ENCODE data around the gene CHST11. TPM values are rescaled to one million over a fixed set of nuclear protein-coding genes. Genes with fewer than 3 reads are reported as not detected.
A peak's percentile ranks its signal among the peaks of the same experiment; 100 is the strongest.

CHST11 gene
- total RNA-seq, 1 donor from 2014 or later: 11.4 TPM

- Mint-ChIP-seq H3K36me3 (ENCODE audit: insufficient read depth) (no peaks in the 10 kb centered on the region), H3K9me3 (ENCODE audit: low read depth) (no peaks in the 10 kb centered on the region), H3K4me3 (ENCODE audit: low read depth) (no peak overlapping the region), H3K27me3 (no peaks in the 10 kb centered on the region), H3K4me1 (ENCODE audit: low read depth) (peaks cover 2% of the 10 kb centered on the region), H3K27ac (peak overlapping the region; percentile 46)
- no peak for TF ChIP-seq CTCF (IDR thresholded peaks at IDR 0.05; ENCODE audit: unreplicated experiment)
- no peak for DNase-seq (ENCODE audit: low spot score, unreplicated experiment)
Observed at GRCh38 chr12:104494137-104494792, 37.5 kb downstream of the CHST11 start.

- Mint-ChIP-seq H3K27me3 (no peaks in the 10 kb centered on the region), H3K9me3 (ENCODE audit: low read depth) (no peaks in the 10 kb centered on the region), H3K4me3 (ENCODE audit: low read depth) (no peak overlapping the region), H3K36me3 (ENCODE audit: insufficient read depth) (no peaks in the 10 kb centered on the region), H3K4me1 (ENCODE audit: low read depth) (peaks cover 2% of the 10 kb centered on the region), H3K27ac (no peak overlapping the region)
- no peak for DNase-seq (ENCODE audit: low spot score, unreplicated experiment)
- TF ChIP-seq CTCF (IDR thresholded peaks at IDR 0.05; ENCODE audit: unreplicated experiment): no peak
Observed at GRCh38 chr12:104494793-104495158, 38.0 kb downstream of the CHST11 start.

GRCh38 chr12:104495786-104496185, 39.0 kb downstream of the CHST11 start:
- no peaks in the 10 kb centered on the region for H3K27me3 Mint-ChIP-seq
- no peak for TF ChIP-seq CTCF (IDR thresholded peaks at IDR 0.05; ENCODE audit: unreplicated experiment)
- H3K4me3 Mint-ChIP-seq (ENCODE audit: low read depth): no peak overlapping the region
- no peaks in the 10 kb centered on the region for H3K9me3 Mint-ChIP-seq (ENCODE audit: low read depth)
- H3K36me3 Mint-ChIP-seq (ENCODE audit: insufficient read depth): no peaks in the 10 kb centered on the region
- no peak overlapping the region for H3K27ac Mint-ChIP-seq
- DNase-seq (ENCODE audit: low spot score, unreplicated experiment): no peak
- H3K4me1 Mint-ChIP-seq (ENCODE audit: low read depth): no peaks in the 10 kb centered on the region

- no peaks in the 10 kb centered on the region for H3K9me3 Mint-ChIP-seq (ENCODE audit: low read depth)
- no peak for DNase-seq (ENCODE audit: low spot score, unreplicated experiment)
- H3K4me3 Mint-ChIP-seq (ENCODE audit: low read depth): no peak overlapping the region
- no peak for TF ChIP-seq CTCF (IDR thresholded peaks at IDR 0.05; ENCODE audit: unreplicated experiment)
- no peaks in the 10 kb centered on the region for H3K4me1 Mint-ChIP-seq (ENCODE audit: low read depth)
- H3K27ac Mint-ChIP-seq: no peak overlapping the region
- H3K27me3 Mint-ChIP-seq: no peaks in the 10 kb centered on the region
- H3K36me3 Mint-ChIP-seq (ENCODE audit: insufficient read depth): no peaks in the 10 kb centered on the region
Observed at GRCh38 chr12:104496336-104496735, 39.6 kb downstream of the CHST11 start.

- Mint-ChIP-seq H3K9me3 (ENCODE audit: low read depth) (no peaks in the 10 kb centered on the region), H3K27ac (no peak overlapping the region), H3K36me3 (ENCODE audit: insufficient read depth) (no peaks in the 10 kb centered on the region), H3K4me3 (ENCODE audit: low read depth) (no peak overlapping the region), H3K4me1 (ENCODE audit: low read depth) (no peaks in the 10 kb centered on the region), H3K27me3 (peaks cover 5% of the 10 kb centered on the region)
- no peak for TF ChIP-seq CTCF (IDR thresholded peaks at IDR 0.05; ENCODE audit: unreplicated experiment)
- no peak for DNase-seq (ENCODE audit: low spot score, unreplicated experiment)
Observed at GRCh38 chr12:104498211-104498801, 41.6 kb downstream of the CHST11 start.
